Stimulated activated naive CD8-positive, alpha-beta T cell treated with anti-CD3 and anti-CD28 coated beads, Interleukin-15, Interleukin-2, amounts not matched to agents 100 U/mL and 50 U/mL, for 24 hours (primary cell): ENCODE data around the gene ATRIP.

ENCODE experiments used
- ATAC-seq: fragments of 150-1000 bp; cut with Tn5 transposase; one replicate; pipeline ENCODE4 v1.10.0; 2021
- DNase-seq: peaks from one replicate; pipeline ENCODE4 v3.0.0; 2021

Gene ATRIP

GRCh38 chr3:48423883-48424695, 22.4 kb upstream of the ATRIP start:
- ATAC-seq (no peak), DNase-seq (no peak)

DNA sequence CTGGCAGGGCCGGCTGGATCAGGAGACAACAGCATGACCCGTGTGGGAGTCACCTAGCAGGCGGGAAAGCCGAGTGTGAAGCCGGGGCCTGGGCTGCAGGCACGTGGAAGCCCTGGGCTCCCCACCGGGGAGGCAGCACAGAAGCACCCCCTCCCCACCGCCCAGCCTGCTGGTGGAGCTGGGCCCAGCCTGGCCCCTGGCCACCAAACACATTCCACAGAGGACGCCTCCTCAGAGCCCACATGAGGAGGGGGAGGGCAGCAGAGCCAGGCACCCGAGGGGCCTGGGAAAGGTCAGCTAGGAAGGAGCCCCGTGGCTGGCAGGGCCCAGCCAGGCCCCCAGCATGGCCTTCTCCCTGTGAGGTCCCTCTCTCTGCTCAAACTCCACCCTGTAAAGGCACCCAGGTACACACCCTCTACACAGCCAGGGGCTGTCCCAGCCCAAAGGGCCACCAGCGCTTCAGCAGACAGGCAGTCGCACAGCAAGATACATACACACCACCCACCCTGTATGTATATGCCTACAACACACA, 21.2 kb upstream of the ATRIP start:
- no peak for DNase-seq
- ATAC-seq, result no peak

DNA sequence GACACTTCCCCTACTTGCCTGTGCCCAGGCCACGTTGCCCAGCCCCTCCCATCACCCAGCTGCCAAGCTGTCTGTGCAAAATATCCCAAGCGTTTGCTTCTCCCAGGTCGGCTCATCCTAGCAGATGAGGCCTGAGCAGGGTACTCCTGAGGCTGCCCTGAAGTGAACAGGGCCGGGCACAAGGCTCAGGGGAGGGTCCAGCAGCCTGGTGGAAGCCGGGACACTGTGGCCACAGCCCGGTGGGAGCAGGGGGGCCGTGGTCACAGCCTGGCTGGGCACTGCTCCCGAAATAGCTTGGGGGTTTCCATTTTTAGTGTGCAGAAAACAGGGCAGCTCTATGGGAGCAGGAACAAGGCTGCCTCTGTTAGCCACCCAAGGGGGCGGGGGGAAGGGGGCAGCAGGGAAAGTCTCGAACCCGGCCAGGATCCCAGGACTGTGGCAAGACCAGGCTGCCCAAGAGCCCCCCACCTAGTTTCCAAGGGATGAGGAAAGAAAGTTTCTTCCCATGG, 20.1 kb upstream of the ATRIP start:
- no peak for ATAC-seq

DNA sequence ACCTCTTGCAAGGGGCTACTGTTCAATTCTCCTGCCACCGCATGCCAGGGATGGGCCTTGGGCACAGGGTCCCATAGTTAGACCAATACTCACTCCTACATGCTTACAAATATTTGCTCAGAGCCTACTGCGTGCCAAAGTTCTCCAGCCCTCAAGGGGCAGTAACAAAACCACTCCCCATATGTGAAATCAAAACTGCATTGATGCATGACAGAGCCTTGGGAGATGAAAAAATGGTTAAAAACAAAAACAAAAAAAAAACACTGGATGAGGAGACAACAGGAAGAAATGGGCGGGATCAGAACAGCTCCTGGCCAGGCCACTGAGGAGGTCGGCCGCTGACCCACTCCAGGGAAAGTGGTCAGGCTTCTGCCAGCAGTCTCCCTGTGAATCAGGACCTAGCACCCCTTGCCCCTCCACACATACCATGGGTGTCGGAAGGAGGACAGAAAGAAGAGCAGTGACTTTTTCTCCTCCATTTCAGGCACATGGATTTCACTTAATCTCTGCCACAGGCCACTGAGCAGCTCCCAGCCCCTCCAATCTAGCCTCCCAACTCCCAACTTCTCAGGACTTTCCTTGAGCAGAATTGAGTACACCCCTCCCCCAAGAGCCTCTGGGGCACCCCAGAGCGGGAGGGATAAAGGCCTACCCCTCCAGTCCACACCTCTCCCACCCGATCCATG, 19.4 kb upstream of the ATRIP start:
- no peak for ATAC-seq
- DNase-seq, result no peak

More for the DNA sequence above, 20.1 kb upstream of the ATRIP start:
- DNase-seq, result no peak

- no peak for ATAC-seq
- no peak for DNase-seq
These were observed 18.9 kb upstream of the ATRIP start for GRCh38 chr3:48427630-48427962.

GRCh38 chr3:48428088-48428571, 18.4 kb upstream of the ATRIP start:
- ATAC-seq, result no peak

GRCh38 chr3:48428572-48429316, 17.8 kb upstream of the ATRIP start:
- DNase-seq, result no peak
- peak; percentile 31 for ATAC-seq

More at GRCh38 chr3:48428088-48428571, 18.4 kb upstream of the ATRIP start:
- DNase-seq, result no peak

DNA sequence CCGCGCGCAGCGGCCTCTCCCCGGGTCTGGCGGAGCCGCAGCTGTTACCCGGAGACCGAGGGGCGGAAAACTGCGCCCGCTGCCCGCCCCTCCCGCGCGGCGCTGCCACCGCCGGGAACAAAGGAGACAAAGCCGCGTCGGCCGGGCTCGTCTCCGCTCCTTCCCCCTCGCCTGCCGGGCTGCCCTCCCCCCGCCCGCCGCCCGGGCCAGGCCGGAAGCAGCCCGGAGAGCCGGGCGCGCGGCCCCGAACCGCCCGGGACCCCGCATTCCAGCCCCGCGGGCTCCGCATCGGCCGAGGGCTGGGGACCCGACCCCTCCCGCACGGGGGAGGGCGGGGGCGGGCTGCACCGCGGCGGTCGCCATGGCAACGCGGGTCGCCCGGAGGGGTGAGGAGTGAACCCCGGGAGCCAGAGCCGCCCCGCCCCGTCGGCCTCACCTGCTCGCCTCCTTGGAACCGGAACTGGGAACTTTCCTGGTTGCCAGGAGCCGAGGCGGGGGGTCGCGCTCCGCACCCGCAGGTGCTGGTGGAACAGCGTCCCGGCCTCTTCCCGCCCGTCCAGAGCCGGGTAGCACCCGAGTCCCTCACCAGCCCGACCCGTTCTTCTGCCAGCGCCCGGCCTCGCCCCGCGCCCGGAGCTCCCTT, 17.1 kb upstream of the ATRIP start:
- peak; percentile 53 for ATAC-seq
- DNase-seq, result peak; percentile 62

- ATAC-seq, result no peak
These were observed 16.4 kb upstream of the ATRIP start, which contains the start of gene PLXNB1 for GRCh38 chr3:48429960-48430707. Gene PLXNB1 (minus strand): TSS chr3:48430086. CDS start chr3:48424611, 5,475 bp downstream.

GRCh38 chr3:48430708-48431101, 15.8 kb upstream of the ATRIP start:
- DNase-seq, result no peak
- no peak for ATAC-seq

More at GRCh38 chr3:48429960-48430707, 16.4 kb upstream of the ATRIP start, which contains the start of gene PLXNB1:
- DNase-seq, result no peak

DNA sequence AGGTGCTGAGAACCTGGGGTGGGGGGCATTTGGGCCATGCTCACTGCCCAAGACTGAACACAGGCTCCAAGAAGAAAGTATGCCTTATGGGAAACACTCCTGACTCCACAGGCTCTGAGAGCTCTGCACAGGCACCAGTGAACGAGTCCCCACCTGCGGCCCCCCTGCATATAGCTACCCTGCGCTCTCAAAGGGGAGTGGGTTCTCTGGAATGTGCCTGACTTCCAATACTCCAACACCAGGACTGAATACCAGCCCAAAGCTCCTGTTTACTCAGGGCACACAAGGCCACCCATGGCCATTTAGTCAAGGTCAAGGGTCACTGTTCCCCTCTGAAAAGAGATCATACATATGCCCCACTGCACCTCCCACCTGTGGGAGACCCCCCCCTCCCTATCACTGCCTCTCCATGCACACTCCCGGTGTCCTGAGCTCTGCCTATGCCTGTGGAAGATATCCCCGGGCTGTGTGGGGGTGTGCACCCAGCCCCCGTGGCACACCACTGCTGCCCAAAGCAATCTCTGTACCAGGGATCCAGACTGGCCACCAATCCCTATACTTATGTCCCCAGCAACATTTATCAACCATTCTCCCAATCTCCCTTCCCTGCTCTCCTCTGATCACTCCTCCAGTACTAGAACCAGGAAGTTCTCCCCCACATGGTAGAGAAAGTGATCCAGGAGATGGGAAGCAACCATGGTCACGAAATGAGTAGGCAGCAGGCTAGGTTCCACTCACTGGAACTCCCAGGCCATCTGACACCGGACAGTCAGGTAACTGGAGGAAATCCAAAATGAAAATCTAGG, 15.1 kb upstream of the ATRIP start:
- no peak for ATAC-seq
- no peak for DNase-seq

GRCh38 chr3:48432411-48433371, 13.8 kb upstream of the ATRIP start:
- no peak for DNase-seq
- ATAC-seq, result no peak

- no peak for ATAC-seq
- DNase-seq, result no peak
These were observed 12.9 kb upstream of the ATRIP start for GRCh38 chr3:48433472-48434118.

GRCh38 chr3:48434591-48435222, 11.8 kb upstream of the ATRIP start:
- no peak for ATAC-seq
- no peak for DNase-seq

GRCh38 chr3:48435223-48435595, 11.3 kb upstream of the ATRIP start:
- DNase-seq (no peak), ATAC-seq (no peak)

DNA sequence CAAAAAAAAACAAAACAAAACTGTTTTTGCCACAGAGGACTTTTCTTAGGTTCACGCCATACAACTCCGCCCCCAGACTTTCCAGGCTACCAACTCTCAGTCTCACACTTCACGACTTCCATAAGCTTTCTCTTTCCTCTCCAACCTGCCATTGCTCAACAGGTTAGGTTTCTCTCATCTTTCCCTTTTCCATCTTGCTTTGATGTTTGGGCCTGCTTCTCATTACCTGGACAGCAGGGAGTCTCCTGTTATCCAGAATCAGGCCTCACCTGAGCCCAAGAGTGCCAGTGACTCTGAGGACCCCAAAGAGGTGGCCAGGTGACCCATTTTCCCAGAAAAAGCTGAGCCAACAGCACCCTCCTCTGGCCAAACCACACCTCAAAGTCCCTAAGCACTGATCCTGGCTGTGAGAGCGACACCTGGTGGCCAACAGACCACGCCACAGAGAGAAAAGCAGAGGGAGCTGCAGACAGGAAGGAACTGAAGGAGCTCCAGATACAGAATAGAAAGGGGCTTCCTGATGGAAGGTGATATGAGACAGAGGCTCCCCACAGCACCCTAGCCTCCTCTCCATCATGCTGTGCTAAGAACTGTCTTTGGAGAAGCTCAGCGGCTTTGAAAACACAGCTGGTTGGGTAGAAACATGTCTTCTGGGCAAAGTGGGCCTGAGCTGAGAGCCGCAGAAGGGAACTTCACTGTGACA, 10.6 kb upstream of the ATRIP start:
- ATAC-seq (peak; percentile 29), DNase-seq (peak; percentile 88)

DNA sequence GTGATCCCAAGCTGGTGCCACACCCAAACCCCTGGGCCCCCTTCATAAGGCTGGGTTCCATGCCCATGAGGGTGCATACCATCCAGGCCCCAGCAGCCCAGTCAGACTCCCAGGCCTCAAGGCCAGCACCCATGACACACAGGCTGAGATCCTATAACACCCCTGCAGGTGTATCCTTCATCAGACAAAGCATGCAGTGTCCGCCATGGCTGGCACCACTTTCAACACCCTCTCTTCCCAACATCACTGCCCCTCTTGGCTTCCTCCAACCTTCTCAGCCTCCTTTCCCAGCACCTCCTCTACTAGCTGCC, 10.1 kb upstream of the ATRIP start:
- DNase-seq (no peak), ATAC-seq (no peak)
